Loucy (cell line): ENCODE measurements around the gene ADGRD1.

Experiments
- H2AFZ ChIP-seq: fragments of 200-600 bp; sonication (generic); 2 replicates; pipeline ENCODE4 v1.6.0; 2016; ENCODE audit warnings: antibody characterized with exemption, mild to moderate bottlenecking, low read length, moderate library complexity
- H3F3A ChIP-seq: fragments of 200-600 bp; 2 replicates; pipeline ENCODE4 v1.6.0; 2016; ENCODE audit warnings: antibody characterized with exemption, low read depth, mild to moderate bottlenecking
- H3K27me3 ChIP-seq: fragments of 200-600 bp; sonication (generic); 2 replicates; pipeline ENCODE4 v1.6.1; 2014; ENCODE audit warnings: low read length, mild to moderate bottlenecking; ENCODE audit not compliant: insufficient read depth, poor library complexity, severe bottlenecking
- H3K36me3 ChIP-seq: fragments of 200-600 bp; sonication (generic); 2 replicates; pipeline ENCODE4 v1.6.1; 2016; ENCODE audit warnings: low read length; ENCODE audit not compliant: insufficient read depth
- H3K4me1 ChIP-seq: fragments of 200-600 bp; sonication (generic); 2 replicates; pipeline ENCODE4 v1.5.1; 2014; ENCODE audit warnings: low read length, mild to moderate bottlenecking; ENCODE audit not compliant: insufficient read depth, poor library complexity, severe bottlenecking
- H3K4me2 ChIP-seq: fragments of 200-600 bp; sonication (generic); 2 replicates; pipeline ENCODE4 v1.6.0; 2014; ENCODE audit warnings: antibody characterized with exemption, low read length, low read depth, mild to moderate bottlenecking; ENCODE audit not compliant: poor library complexity, severe bottlenecking
- H3K4me3 ChIP-seq: fragments of 200-600 bp; sonication (generic); 2 replicates; pipeline ENCODE4 v1.5.1; 2014; ENCODE audit warnings: low read length, mild to moderate bottlenecking, mixed read lengths; ENCODE audit not compliant: poor library complexity, severe bottlenecking
- H3K79me2 ChIP-seq: fragments of 200-600 bp; sonication (generic); 2 replicates; pipeline ENCODE4 v1.6.1; 2014; ENCODE audit warnings: low read length; ENCODE audit not compliant: insufficient read depth
- H3K9ac ChIP-seq: fragments of 200-600 bp; sonication (generic); 2 replicates; pipeline ENCODE4 v1.6.0; 2014; ENCODE audit warnings: mild to moderate bottlenecking, low read depth, low read length, moderate library complexity; ENCODE audit not compliant: poor library complexity, severe bottlenecking
- H3K9me2 ChIP-seq: fragments of 200-600 bp; sonication (generic); replicated peaks from 2 replicates; pipeline ENCODE4 v1.6.1; 2016; ENCODE audit warnings: low read depth, low read length, mixed read lengths
- H3K9me3 ChIP-seq: fragments of 200-600 bp; sonication (generic); 2 replicates; pipeline ENCODE4 v1.6.1; 2014; ENCODE audit warnings: mild to moderate bottlenecking, antibody characterized with exemption, low read length, low read depth; ENCODE audit not compliant: insufficient read depth
- H4K20me1 ChIP-seq: fragments of 200-600 bp; sonication (generic); 2 replicates; pipeline ENCODE4 v1.6.0; 2014; ENCODE audit warnings: antibody characterized with exemption, low read length, mild to moderate bottlenecking; ENCODE audit not compliant: insufficient read depth, poor library complexity, severe bottlenecking
- CTCF ChIP-seq: fragments of 200-600 bp; sonication (generic); conservative IDR thresholded peaks from 2 replicates; pipeline ENCODE4 v1.5.1; 2014; ENCODE audit warnings: mild to moderate bottlenecking, antibody characterized with exemption, low read length
- EZH2phosphoT487 ChIP-seq: fragments of 200-600 bp; IDR thresholded peaks from 2 replicates; pipeline ENCODE4 v1.6.1; 2018; ENCODE audit warnings: antibody characterized with exemption, mild to moderate bottlenecking, moderate library complexity, borderline replicate concordance

The ADGRD1 gene

GRCh38 chr12:131138638-131139362 is 185.1 kb downstream of the ADGRD1 start:
- H3K27me3 ChIP-seq = no peaks in the 10 kb centered on the region
- H3K79me2 ChIP-seq = no peaks in the 10 kb centered on the region
- no peaks in the 10 kb centered on the region for H3K9me3 ChIP-seq
- H4K20me1 ChIP-seq = no peaks in the 10 kb centered on the region
- H3K36me3 ChIP-seq = no peaks in the 10 kb centered on the region
- no peaks in the 10 kb centered on the region for H3K9me2 ChIP-seq
- TF ChIP-seq EZH2phosphoT487 (no peak), CTCF (no peak)
- H3K4me2 ChIP-seq = no peak overlapping the region
- no peaks in the 10 kb centered on the region for H3F3A ChIP-seq
- H3K9ac ChIP-seq = no peak overlapping the region
- H3K4me1 ChIP-seq = no peaks in the 10 kb centered on the region
- H3K4me3 ChIP-seq = no peak overlapping the region
- H2AFZ ChIP-seq = no peak overlapping the region

DNA sequence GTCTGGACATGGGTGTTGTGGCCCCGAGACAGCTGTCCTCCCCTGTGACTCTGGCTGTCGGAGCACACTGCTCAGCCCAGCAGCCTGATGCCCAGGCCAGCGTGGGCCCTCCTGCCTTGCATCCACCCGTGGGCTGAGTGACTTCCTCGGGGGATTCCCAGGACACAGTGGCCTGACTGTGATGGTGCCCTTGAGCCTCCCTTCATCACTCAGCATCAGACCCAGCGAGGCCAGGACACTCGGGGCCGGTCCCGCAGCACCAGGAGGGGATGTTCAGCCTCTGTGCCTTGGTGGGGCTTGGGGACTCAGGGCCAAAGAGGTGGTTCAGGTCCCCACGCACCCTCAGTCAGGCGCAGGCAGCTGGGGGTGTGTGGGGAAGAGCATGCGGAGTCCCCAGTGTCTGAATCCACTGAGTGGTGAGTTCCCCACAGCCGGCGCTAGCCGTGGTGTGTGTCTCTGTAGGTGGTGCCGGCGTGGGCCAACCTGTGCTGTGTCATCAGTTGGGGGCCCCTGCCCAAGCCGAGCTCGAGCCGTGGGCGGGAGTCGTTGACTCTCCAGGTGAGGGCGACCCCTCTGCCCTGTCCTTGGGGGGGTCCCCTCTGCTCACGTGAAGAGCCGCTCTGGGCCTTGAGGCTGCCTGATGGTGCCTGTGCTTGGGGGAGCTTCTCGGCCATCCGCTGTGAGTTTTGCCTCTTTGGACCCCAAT is 185.8 kb downstream of the ADGRD1 start:
- no peaks in the 10 kb centered on the region for H3K36me3 ChIP-seq
- TF ChIP-seq CTCF (no peak), EZH2phosphoT487 (no peak)
- H3K4me3 ChIP-seq = no peak overlapping the region
- H3K9ac ChIP-seq = no peak overlapping the region
- no peaks in the 10 kb centered on the region for H4K20me1 ChIP-seq
- H3K79me2 ChIP-seq = no peaks in the 10 kb centered on the region
- no peaks in the 10 kb centered on the region for H3K9me3 ChIP-seq
- H3K9me2 ChIP-seq = no peaks in the 10 kb centered on the region
- H3K4me1 ChIP-seq = no peaks in the 10 kb centered on the region
- H3F3A ChIP-seq = no peaks in the 10 kb centered on the region
- no peak overlapping the region for H2AFZ ChIP-seq
- no peaks in the 10 kb centered on the region for H3K27me3 ChIP-seq
- no peak overlapping the region for H3K4me2 ChIP-seq

GRCh38 chr12:131140069-131140435 is 186.3 kb downstream of the ADGRD1 start:
- H2AFZ ChIP-seq = no peak overlapping the region
- H3K4me1 ChIP-seq = no peaks in the 10 kb centered on the region
- H3K4me3 ChIP-seq = no peak overlapping the region
- no peak overlapping the region for H3K9ac ChIP-seq
- no peak overlapping the region for H3K4me2 ChIP-seq
- H4K20me1 ChIP-seq = no peaks in the 10 kb centered on the region
- H3F3A ChIP-seq = no peaks in the 10 kb centered on the region
- no peaks in the 10 kb centered on the region for H3K79me2 ChIP-seq
- no peaks in the 10 kb centered on the region for H3K27me3 ChIP-seq
- TF ChIP-seq CTCF = no peak
- H3K9me3 ChIP-seq = no peaks in the 10 kb centered on the region
- no peaks in the 10 kb centered on the region for H3K36me3 ChIP-seq
- H3K9me2 ChIP-seq = no peaks in the 10 kb centered on the region
